GM18873 (cell line): ENCODE measurements around the gene E2F7.
"Not testable (repeated sequence)": the region's sequence is repeated elsewhere in the genome, so short reads cannot be mapped to it uniquely, and the experiment has no call there.

Experiments used
- ATAC-seq: cut with Tn5 transposase; IDR thresholded peaks from one replicate; pipeline ENCODE4 v1.9.1; 2021; ENCODE audit warnings: mild to moderate bottlenecking, moderate library complexity, moderate number of reproducible peaks; ENCODE audit not compliant: unreplicated experiment, low FRiP score

The E2F7 gene, protein sequence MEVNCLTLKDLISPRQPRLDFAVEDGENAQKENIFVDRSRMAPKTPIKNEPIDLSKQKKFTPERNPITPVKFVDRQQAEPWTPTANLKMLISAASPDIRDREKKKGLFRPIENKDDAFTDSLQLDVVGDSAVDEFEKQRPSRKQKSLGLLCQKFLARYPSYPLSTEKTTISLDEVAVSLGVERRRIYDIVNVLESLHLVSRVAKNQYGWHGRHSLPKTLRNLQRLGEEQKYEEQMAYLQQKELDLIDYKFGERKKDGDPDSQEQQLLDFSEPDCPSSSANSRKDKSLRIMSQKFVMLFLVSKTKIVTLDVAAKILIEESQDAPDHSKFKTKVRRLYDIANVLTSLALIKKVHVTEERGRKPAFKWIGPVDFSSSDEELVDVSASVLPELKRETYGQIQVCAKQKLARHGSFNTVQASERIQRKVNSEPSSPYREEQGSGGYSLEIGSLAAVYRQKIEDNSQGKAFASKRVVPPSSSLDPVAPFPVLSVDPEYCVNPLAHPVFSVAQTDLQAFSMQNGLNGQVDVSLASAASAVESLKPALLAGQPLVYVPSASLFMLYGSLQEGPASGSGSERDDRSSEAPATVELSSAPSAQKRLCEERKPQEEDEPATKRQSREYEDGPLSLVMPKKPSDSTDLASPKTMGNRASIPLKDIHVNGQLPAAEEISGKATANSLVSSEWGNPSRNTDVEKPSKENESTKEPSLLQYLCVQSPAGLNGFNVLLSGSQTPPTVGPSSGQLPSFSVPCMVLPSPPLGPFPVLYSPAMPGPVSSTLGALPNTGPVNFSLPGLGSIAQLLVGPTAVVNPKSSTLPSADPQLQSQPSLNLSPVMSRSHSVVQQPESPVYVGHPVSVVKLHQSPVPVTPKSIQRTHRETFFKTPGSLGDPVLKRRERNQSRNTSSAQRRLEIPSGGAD

DNA sequence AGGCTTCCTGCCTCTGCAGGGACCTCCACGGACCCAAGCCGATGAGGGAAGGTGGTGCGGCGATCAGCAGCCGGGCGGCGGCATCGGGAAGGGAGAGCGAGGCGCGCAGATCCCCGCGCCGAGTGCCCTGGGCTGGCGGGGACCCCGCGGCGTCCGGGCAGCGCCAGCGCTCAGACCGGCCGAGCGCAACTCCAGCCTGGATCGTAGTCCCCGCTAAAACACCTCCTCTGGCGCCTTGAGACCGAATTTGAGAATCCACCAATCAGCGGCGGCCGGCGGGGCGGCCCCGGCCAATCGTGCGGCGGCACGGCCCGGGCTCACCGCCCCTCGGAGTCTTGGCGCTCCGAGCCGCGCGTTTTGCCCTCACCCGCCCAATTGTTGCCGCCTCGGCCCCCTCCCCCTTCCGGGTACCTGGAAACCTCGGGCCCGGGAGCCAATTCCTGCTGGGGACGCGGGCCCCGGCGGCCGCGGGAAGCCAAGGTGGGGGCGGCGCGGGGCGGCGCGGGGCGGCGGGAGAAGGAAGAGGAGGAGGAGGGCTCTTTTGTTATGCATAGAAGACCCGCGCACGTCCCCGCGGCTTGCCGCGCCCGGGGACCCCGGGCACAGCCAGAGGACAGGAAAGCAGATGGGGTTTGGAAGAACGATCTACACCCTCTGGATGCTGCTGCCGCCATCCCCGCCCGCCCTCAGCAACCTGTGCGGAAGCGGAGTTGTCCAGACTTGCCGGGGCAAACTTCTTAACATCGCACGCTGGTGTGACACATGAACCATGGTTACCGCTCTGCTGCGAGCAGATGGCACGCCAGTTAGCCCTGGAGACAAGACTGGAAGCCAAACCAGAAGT lies at the start of gene E2F7:
E2F7 (minus strand) TSS at position 209 of the 844 bp plus-strand sequence. CDS start 934 bp downstream, outside the sequence.
- ATAC-seq = peak; percentile 66

DNA sequence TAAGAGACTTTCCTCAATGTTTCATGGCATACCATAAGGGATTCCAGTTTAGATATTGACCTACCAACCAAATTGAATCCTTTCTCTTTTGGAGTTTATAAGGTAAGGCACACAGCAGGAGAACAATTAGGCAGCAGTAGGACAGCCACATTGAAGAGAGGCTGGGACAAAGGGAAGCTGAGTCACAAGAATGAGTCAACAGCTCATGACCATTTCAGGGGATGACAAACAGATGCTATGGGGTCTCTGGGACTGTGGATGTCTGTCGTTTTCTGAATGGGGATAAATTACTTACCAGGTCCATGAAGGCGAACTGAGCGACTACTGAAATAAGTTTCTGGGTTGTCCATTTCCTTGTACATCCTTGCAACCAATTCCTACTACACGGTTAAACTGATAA lies 48.6 kb upstream of the E2F7 start:
- no peak for ATAC-seq

DNA sequence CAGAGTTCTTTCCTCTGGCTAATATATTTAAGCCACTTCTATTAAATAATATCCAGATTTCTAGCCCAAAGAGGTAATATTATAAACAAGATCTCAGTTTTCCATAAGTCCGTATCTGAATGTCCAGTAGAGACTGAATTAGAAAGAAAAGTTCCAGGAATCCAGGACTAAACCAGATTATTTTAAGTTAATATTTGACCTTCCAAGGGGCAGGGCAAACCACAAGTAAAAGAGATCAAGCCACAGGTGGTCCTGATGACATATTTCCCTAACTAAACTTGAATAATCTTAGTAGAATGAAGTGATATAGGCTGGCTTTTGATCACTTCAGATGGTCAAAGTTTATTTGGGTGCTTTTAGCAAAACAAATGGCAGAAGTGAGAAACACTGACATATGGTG lies 43.3 kb upstream of the E2F7 start:
- ATAC-seq = no peak

DNA sequence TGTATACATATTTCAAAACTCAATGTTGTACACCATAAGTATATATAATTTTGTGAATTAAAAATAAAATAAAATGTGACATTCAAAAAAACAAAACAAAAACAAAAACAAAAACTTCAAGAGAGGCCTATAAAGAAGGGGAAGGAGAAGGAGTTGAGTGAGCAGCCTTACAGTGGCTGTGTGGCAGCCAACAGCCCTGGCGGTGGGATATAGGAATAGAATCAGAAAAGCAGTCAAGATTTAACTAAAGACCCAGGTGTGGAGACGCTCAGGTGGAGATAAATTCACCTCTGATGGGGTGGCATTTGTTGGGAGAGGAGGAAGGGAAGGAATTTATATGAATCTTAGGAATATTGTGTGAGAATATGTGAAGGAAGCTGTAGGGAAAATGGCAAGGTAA lies 41.8 kb upstream of the E2F7 start:
- ATAC-seq = no peak

DNA sequence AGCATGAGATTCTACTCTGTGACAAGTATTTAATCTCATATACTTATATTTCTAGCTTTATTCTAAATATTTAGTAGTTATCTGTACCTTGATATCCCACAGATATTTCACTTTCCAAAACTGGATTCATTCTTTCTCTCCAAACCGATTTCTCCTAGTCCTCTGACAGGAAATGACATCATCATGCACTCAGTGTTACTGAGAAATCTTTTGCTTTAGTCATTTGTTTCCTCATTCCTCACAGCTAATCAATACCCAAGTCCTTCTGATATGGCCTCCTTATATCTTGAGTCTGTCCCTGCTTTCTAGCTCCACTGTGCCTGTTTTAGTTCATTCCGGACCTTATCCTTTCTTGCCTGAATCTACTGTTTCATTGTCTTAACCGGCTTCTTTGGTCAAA lies 39.4 kb upstream of the E2F7 start:
- no peak for ATAC-seq

DNA sequence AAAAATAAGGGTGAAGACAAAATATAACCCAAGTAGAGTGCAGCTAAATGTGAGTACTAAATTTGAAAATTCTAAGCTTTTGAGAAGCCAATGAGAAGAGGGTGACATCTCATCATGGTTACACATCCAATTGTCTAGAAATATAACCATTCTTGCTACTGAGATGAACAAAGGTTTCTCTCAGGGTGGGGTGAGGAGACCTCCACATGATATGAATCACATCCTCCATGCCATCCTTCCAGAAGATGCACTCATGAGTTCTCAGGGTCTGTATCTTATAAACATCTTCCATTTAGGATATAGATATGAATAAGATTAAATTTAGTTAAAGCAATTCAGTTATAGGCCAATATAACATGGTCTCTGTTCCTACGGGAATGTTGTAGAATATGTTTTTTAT lies 38.9 kb upstream of the E2F7 start:
- ATAC-seq = no peak

DNA sequence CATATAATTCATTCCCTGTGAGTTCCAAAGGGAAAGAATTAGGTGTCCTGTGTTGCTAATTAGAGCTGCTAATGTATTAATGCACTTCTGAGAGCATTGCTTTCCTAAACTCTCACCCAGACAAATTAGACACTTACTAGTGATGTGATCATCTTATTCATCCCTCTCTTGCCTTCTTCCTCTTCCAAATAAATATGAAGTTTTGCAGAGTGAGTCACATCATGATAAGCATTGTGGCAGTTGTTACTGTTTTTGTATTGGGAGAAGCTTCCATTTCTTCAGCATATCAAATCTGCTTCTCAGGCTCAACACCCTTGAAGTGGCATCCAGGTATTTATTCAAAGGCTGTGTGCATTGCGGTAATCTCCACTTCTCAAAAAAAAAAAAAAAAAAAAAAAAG lies 37.3 kb upstream of the E2F7 start:
- no peak for ATAC-seq

DNA sequence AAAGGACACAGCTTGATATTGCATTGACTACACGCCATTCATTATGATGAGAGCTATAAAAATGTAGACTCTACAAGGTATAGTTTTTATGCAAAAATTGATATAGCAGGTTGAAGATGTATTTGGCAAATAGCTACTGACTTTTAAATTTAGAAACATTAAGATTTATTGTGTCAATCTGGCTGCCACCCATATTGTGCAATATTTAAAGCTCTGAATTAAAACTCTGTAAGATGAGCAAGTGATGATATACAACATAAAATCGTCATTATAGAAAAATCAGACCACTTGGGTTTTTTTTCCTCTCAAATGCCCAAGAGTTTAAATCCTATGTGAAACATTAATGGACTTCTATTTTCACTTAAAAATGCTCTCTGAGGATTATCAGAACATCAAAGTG lies 36.8 kb upstream of the E2F7 start:
- ATAC-seq = no peak

DNA sequence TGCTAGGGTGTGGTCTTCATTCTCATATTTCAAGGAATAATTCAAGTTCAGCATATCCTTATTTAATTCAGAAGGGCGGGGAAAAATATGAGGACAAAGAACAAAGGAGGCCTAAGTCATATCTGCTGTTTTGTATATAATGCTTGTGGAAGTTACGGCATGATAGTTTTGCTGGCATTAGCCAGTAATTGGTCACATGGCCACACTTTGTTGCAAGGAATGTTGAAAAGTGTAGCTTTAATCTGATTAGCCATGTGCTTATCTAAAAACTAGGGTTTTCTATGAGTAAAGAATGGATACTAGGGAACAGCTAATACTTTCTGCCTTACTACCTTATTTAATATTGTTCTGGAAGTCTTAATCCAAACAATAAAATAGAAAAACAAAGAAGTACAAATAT lies 34.4 kb upstream of the E2F7 start:
- ATAC-seq = no peak

DNA sequence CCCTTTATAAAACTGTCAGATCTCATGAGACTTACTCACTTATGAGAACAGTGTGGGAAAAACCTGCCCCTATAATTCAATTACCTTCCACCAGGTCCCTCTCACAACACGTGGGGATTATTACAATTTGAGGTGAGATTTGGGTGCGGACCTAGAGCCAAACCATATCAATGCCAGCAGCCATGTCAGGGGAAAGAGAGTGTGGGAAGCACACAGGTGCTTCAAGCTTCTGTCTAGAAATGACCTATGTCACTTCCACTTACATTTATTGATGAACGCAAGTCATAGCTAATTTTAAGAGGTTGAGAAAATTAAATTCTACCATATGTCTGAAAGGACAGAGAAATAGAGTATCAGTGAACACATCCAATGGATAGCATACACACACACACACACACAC lies 32.5 kb upstream of the E2F7 start:
- ATAC-seq = no peak

DNA sequence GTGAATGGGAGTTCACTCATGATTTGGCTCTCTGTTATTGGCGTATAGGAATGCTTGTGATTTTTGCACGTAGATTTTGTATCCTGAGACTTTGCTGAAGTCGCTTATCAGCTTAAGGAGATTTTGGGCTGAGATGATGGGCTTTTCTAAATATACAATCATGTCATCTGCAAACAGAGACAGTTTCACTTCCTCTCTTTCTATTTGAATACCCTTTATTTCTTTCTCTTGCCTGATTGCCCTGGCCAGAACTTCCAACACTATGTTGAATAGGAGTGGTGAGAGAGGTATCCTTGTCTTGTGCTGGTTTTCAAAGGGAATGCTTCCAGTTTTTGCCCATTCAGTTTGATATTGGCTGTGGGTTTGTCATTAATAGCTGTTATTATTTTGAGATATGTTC lies 26.9 kb upstream of the E2F7 start:
- not testable (repeated sequence) for ATAC-seq

DNA sequence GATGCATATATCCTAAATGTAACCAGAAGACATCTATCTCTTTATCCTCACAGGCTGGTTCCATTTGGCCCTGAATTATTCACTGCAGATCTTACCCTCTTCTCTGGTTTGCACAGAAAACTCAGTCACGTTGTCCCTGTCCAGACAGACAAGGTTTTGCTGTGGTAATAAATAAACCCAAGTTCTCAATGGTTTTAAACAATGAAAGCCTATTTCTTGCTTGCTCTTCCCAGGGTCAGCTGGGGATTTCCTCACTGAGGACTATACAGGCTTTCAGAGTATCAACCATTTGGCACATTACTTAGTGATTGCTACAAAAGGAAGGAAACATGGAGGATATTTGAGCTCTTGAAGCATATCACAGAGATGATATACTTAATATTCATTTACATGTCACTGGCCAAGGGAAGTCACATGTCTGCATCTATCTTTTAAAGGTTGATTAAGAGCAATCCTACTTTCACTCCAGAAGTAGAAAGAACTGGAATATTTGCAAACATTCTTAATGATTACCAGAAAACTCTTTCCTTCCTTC lies 24.4 kb upstream of the E2F7 start:
- no peak for ATAC-seq

DNA sequence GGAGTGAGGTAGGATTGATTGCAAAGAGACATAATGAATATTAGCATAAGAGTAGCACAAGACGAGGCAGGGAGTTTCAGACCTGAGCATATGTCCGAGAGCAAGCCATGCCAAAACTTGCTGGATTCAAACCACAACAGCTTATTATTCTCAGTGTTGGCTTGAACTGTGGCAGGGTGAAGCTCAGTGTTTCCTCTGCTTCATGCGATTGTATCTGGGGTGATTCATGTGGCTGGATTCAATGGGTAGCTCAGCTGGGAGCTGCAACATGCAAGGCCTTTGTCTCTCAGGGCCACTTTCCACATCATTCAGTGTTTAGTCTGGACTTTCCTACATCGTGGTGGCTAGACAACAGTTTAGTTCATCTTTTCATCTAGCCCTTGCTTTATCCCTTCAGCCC lies 22.1 kb upstream of the E2F7 start:
- no peak for ATAC-seq

DNA sequence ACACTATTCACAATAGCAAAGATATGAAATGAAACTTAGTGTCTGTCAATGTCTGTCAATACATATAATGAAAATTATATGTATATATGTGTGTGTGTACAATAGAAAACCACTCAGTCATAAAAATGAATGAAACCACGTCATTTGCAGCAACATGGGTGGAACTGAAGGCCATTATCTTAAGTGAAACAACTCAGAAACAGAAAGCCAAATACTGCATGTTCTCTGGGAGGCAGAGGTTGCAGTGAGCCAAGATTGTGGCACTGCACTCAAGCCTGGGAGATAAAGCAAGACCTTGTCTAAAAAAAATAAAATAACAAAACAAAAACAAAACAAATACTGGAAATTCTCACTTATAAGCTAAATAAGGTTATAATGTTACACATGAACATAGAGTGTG lies 16.7 kb upstream of the E2F7 start:
- no peak for ATAC-seq

DNA sequence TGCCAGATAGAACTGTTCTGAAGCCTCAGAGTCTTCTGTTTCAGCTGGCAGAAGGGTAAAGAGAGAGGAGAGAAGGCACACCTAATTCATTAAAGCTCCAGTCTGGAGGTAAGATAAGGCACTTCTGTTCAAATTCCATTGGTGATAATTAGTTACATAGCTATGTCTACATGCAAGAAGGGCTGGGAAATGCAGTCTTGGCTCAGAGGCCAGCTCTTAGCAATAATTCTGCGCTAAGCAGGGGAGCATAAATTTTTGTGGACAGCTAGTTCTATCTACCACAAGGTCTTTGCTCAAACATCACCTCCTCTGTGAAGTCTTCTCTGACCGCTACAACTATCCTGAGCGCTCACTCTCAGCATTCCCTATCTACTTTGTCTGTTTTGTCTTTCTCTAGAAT lies 14.3 kb upstream of the E2F7 start:
- no peak for ATAC-seq

DNA sequence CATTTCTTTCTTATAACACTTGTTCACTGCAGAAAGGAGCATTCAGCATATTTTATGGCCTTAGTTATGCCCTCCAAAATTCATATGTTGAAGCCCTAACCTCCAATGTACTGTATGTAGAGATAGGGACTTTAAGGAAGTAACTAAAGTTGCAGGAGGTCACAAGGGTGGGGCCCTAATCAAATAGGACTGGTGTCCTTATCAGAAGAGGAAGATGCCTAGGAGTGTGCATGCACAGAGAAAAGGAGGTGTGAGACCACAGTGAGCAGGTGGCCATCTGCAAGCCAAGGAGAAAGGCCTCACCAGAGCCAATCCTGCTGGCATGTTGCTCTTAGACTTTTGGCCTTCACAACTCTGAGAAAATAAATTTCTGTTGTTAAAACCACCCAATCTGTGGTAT lies 12.9 kb upstream of the E2F7 start:
- no peak for ATAC-seq

DNA sequence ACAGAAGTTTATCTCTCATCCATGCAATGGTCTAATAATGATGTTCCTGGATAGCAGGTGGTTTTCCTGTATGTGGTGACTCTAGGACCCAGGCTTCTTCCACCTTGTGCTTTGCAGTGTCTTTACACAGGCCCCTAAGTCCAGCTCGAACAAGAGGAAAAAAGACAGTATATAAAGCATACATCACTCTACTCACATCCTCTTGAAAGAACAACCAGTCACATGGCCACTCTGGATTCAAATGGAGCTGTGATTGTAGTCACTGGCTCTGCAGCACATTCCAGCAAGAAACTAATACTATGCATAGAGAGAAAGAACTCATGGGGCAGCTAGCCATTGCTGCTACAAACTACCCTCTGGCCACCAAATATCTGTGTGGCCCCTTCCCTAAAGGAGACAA lies 11.5 kb upstream of the E2F7 start:
- ATAC-seq = no peak

DNA sequence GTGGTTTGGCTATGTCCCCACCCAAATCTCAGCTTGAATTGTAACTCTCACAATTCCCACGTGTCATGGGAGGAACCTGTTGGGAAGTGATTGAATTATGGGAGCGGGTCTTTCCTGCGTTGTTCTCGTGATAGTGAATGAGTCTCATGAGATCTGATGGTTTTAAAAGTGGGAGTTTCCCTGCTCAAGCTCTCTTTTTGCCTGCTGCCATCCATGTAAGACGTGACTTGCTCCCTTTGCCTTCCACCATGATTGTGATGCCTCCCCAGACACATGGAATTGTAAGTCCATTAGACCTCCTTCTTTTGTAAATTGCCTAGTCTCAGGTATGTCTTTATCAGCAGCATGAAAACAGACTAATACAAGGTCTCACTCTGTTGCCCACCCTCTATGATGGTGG lies 8.5 kb upstream of the E2F7 start:
- not testable (repeated sequence) for ATAC-seq

DNA sequence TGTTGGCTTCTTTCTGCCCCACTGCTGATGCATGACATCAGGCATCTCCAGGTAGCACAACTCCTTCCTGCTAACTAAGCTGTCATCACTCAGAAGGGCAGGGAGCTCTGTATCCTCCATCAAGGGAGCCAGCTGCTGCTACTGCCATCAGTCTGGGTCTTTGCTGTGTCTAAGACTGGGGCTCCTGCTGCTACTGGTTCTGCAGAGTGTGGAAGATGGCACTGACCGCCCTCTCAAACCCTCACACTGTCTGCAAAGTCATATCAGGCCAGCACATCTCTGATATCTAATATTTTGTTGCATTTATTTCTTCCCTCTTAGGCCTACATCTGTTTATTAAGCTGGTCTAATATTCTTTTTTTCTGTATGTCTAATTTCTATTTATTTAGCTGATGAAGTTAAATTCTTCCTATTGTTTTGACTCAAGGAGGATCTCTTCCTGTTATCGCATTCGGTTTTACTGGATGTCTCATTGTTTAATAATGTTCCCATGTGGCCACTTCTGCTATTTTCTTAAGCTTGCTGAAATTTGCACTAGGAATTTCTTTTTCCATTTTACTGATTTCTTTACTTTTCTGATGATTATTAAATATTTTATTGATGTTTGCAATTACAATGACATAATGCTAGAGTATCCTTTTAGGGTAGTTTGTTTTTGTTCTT lies 7.6 kb upstream of the E2F7 start:
- no peak for ATAC-seq
